LoVo (cell line): ENCODE measurements around the gene CCNJ.
A peak's percentile ranks its signal among the peaks of the same experiment; 100 is the strongest.

Experiments
- DNase-seq: peaks from one replicate; pipeline ENCODE4 v3.0.0-alpha.2; 2016; ENCODE audit warnings: low spot score

The CCNJ gene

GRCh38 chr10:96056787-96057186 lies 13.4 kb downstream of the CCNJ start:
- DNase-seq: no peak

GRCh38 chr10:96061232-96061631 lies 17.8 kb downstream of the CCNJ start:
- no peak for DNase-seq

GRCh38 chr10:96072674-96073073 lies 29.3 kb downstream of the CCNJ start:
- DNase-seq: peak; percentile 9

- DNase-seq: no peak
Observed at GRCh38 chr10:96073722-96074121, 30.3 kb downstream of the CCNJ start.

- DNase-seq: no peak
Observed at GRCh38 chr10:96074776-96075175, 31.4 kb downstream of the CCNJ start.

- DNase-seq: no peak
Observed at GRCh38 chr10:96075977-96076376, 32.6 kb downstream of the CCNJ start.

GRCh38 chr10:96077156-96077555 lies 33.8 kb downstream of the CCNJ start:
- no peak for DNase-seq

GRCh38 chr10:96082153-96082552 lies 38.8 kb downstream of the CCNJ start:
- no peak for DNase-seq

GRCh38 chr10:96082748-96083147 lies 39.4 kb downstream of the CCNJ start:
- no peak for DNase-seq

GRCh38 chr10:96089116-96089515 lies 45.7 kb downstream of the CCNJ start:
- DNase-seq: peak; percentile 71

GRCh38 chr10:96089670-96090462 lies 46.5 kb downstream of the CCNJ start:
- peak; percentile 94 for DNase-seq

GRCh38 chr10:96090463-96090800 lies 47.0 kb downstream of the CCNJ start:
- DNase-seq: no peak

GRCh38 chr10:96092999-96093767 lies 49.8 kb downstream of the CCNJ start:
- no peak for DNase-seq

- DNase-seq: no peak
Observed at GRCh38 chr10:96093948-96094347, 50.6 kb downstream of the CCNJ start.

- no peak for DNase-seq
Observed at GRCh38 chr10:96096958-96097357, 53.6 kb downstream of the CCNJ start.

GRCh38 chr10:96097865-96098264 lies 54.5 kb downstream of the CCNJ start:
- no peak for DNase-seq

- no peak for DNase-seq
Observed at GRCh38 chr10:96107623-96108038, 64.2 kb downstream of the CCNJ start.
